GM20000 (cell line): ENCODE results near the gene DNAJC25.
"Not testable (repeated sequence)": the region's sequence is repeated elsewhere in the genome, so short reads cannot be mapped to it uniquely, and the experiment has no call there.

ENCODE experiments used
- DNase-seq: peaks from one replicate; pipeline ENCODE4 v3.0.0; 2012; ENCODE audit warnings: low spot score
- TF ChIP-seq, protein P1 (sequence below): IDR thresholded peaks from 2 replicates; pipeline ENCODE4 v1.5.1; 2012; ENCODE audit warnings: mild to moderate bottlenecking, control low read depth; ENCODE audit errors: extremely low read depth, missing control alignments

The DNAJC25 gene

DNA sequence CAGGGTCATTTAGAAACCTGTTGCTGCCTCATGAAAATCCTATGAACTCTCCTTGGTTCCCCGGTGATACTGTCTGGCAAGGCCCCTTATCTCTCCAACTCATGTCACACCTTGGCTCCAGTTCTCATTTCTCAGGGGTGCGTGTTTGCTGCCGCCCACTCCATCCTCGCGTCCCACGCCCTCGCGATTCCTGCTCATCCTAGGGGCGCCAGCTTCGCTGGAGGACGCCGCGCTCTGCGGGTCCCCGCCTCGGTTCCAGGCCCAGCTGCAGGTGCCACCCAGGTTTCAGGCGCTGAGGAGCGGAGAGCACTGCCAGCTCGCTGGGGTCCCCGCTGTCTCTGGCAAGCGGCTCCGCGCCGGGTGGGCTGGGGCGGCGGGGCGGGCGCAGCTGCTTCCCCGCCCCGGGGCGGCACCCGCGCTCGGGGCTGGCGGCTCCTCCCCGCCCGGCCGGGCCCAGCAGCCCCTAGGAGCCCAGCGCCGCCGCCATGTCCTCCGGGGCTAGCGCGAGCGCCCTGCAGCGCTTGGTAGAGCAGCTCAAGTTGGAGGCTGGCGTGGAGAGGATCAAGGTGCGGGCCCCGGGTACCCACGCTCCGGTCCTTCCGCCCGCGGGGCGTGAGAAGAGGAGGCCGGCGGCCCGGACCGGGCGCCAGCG lies 30.1 kb downstream of the DNAJC25 start, which contains the start of gene GNG10:
Gene GNG10 (plus strand): TSS at position 456 of the 652 bp plus-strand sequence. CDS start 30 bp downstream, at position 486.
- TF ChIP-seq, protein P1, sequence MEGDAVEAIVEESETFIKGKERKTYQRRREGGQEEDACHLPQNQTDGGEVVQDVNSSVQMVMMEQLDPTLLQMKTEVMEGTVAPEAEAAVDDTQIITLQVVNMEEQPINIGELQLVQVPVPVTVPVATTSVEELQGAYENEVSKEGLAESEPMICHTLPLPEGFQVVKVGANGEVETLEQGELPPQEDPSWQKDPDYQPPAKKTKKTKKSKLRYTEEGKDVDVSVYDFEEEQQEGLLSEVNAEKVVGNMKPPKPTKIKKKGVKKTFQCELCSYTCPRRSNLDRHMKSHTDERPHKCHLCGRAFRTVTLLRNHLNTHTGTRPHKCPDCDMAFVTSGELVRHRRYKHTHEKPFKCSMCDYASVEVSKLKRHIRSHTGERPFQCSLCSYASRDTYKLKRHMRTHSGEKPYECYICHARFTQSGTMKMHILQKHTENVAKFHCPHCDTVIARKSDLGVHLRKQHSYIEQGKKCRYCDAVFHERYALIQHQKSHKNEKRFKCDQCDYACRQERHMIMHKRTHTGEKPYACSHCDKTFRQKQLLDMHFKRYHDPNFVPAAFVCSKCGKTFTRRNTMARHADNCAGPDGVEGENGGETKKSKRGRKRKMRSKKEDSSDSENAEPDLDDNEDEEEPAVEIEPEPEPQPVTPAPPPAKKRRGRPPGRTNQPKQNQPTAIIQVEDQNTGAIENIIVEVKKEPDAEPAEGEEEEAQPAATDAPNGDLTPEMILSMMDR: no peak

DNA sequence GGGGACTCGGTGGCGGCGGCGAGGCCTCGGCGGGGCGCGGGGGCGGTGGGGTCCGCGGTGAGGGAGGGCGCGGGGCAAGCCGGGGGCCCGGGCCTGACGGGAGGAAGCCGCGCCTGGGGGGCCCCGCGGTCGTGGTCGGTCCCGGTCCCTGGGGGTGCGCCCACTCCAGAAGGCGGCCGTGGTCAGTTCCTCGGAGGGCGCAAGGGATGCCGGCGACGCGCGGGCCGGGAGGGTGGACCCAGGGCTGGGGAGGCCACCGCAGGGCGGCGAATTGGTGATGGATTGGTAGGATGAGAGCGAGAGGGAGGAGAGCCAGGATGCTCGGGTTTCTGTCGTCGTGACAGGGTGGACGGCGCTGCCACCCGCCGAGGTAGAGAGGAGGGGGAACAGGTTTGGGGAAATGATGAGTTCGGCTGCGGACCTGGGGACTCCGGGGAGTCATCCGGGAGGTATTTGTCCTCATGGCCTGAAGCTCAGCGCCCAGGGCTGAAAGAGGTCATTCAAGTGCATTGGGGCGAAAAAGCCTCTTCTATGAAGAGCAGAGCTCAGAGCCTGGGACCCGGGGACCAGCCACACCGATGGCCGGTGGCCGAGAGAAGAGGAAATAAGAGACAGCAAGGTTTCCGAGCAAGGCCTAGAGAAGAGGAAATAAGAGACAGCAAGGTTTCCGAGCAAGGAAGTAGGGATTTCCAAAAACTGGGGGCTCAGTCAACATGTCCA lies 30.8 kb downstream of the DNAJC25 start:
- TF ChIP-seq, protein P1: no peak
- DNase-seq: peak; percentile 68

More for the DNA sequence above, 30.1 kb downstream of the DNAJC25 start, which contains the start of gene GNG10:
- peak; percentile 95 for DNase-seq

DNA sequence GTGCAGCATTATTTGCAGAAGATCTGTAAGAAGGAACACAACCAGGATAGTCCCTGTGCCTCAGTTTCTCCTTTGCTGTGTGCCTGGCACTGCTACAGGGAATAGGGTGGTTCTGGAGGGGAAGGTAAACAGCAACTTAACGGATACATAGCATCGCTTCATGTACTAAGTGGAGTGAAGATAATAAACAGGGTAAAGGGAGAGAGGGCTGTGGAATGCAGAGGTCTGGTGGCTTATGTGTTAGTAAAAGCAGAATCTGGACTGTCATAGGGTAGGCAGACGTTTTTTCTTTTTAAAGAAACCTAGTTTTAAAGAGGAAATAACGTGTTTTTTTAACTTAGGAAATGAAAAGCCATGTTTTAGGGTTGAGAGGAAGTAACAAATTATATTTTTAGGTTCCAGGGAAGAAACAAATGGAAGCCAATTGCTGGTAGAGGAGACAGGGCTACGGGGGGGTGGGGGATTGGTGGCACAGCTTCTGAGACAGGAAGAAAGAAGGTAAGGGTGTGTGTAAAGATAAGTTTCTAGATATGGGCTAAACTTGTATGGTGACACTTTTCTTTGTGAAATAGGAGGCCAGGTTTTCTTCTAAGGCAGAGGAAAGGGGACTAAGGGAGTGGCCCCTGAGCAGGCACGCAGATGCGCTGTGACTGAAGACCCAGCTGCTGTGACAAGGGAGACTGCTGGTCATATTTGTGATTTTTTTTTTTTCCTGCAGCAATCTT lies 31.6 kb downstream of the DNAJC25 start:
- TF ChIP-seq, protein P1: no peak
- DNase-seq: peak; percentile 38

DNA sequence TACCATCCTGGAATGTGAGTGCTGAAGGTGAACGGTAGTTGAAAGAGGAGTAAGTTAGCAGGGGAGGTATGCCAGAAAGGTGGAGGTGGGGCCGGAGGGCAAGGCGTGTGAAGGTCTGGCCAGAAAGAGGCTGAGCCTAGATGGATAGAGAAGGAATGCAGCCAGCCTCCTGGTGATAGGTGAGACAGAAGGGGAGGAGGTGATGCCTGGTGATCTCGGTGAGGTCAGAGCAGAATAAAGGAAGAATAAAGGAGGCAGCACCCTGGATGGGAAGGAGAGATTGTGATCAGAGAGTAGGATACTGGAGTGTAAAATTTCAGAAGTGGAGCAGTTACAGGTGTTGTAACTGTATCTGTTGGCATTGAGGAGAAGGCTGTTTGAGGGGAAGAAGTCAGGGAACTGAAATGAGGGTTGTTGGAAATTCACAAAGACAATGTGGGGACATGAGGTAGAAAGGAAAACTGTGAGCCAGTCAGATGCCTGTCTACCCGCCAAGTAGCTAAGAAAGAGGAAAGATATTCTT lies 32.2 kb downstream of the DNAJC25 start:
- no peak for DNase-seq
- TF ChIP-seq, protein P1: no peak

DNA sequence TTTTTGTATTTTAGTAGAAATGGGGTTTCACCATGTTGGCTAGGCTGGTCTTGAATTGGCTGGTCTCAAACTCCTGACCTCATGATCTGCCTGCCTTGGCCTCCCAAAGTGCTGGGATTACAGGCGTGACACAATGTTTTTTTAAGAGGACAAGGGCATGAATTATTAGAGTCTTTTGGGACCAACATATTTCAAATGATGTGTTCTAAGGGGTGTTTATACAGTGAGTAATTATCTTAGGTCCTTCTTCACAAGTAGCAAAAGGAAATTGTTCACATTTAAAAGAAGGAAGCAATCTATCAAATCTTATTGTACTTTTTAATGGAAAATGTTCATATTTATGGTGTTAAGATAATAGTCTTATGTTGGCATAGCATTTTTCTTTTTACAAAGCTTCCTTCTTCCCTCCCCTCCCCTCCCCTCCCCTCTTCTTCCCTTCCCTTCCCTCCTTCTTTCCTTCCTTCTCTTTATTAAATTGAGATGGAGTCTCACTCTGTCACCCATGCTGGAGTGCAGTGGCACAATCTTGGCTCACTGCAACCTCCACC lies 37.0 kb downstream of the DNAJC25 start:
- TF ChIP-seq, protein P1: no peak
- no peak for DNase-seq

DNA sequence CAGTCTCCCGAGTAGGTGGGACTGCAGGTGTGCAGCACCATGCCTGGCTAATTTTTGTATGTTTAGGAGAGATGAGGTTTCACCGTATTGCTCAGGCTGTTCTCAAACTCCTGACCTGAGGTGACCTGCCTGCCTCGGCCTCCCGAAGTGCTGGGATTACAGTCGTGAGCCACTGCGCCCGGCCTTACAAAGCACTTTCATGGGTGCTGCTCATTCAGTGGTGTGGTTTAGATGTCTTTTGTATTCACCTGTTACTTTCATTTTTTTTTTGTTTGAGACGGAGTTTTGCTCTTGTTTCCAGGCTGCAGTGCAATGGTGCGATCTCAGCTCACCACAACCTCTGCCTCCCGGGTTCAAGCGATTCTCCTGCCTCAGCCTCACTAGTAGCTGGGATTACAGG lies 37.5 kb downstream of the DNAJC25 start:
- DNase-seq: not testable (repeated sequence)

DNA sequence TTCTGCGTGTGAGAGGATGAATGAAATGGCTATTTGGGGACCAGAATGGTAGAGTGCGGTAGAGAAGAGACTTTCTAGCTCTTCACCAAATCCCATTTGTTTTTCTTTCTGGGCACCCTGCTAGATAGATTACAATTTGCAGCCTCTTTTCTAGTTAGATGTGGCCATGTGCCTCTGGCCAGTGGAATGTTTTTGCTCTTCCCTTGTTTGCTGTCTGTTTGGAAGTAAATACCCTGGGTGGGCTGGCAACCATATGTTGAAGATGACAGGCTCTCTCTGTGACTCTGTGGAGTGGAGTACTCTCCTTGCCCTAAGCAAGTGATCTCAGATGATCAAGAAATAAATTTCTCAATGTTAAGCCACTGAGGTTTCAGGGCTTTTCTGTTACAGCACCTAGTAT lies 43.2 kb downstream of the DNAJC25 start:
- TF ChIP-seq, protein P1: no peak
- no peak for DNase-seq
